ENCODE measurements around the gene SMG6.

The SMG6 gene

DNA sequence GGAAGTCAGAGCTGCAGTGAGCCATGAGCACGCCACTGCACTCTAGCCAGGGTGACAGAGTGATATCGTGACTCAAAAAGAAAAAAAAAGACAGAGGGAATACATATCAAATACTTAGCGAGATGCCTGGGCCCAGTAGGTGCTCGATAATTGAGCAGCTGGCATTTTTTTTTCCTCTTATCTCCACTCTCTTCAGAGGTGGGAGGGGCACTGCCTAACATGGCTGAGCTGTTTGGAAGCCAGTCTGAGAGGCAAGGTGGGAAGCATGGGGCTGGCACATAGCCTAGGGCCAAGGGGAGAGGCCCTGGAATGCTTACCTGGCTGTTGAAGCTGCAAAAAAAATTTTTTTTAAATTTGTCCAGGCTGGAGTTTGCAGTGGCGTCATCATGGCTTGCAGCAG lies 210.2 kb downstream of the SMG6 start:
- no peak for DNase-seq

DNA sequence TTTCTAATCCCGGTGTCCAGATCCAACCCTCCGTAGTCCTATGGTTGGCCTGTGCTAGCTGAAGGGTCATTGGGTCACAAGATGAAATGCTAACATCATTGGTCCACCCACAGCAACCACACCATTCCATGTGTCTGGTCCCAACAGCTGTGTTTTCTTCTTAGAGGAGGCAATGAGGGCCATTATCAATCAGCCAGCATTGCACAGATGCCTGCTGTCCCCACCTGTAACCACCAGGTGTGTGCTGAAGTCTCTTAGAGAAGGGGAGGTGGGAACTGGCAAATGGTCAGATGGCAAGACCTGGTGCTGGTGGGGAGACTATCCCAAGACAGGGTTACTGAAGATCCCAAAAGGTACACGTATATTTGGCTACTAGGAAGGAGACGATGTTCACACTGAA lies 211.3 kb downstream of the SMG6 start:
- no peak for DNase-seq

DNA sequence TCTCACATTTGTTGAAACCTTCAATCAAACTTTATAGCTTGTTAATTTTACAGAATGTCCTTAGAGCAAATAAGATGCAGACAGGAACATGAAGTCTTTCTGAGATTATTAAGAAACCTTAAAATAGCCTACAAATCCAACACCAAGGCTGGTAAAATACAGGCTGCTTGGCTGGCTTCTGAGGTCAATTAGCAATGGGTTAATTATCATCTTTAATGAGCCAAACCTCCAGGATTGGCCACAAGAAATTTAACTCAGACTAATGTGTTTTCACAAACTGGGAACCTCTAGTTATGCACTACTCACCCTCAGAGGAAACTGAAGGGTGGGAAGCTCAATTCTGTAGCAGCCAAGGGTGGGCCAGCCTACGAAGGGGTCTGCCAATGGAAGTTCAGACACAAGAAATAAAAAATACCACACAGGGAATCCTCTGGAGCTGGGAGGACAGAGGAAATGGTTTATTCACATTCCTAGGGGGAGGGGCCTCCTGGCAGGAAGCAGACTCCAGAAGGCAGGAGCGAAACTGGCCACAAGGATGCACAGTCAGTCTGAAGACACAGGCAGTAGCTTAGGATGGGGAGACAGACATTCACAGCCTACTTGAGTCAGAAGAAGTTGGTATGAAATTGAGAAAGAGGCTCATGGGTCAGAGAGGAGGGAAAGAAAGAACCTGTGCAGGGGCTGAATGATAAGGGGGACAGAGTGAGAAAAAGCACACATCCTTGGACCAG lies 212.6 kb downstream of the SMG6 start:
- DNase-seq: peak; percentile 59

DNA sequence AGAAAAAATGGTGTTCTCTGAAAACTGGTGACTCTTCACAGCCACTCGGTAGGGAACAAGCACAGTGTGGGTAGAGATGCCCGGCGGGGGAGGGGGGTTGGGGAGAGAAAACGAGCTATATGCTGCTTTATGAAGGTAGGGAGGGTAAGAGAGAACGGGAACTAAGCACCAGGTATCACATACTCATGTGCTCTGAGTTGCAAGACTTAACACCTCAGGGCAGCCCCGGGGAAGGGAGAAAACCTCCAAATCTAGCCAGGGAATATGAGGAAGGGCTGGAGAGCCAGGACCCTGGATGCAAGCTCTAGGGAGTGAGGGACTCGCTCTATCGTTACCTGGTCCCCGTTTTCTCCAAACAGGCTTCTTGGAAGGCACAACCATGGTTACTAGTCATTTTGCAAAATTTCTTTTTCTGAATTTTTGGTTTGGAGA lies 213.4 kb downstream of the SMG6 start:
- DNase-seq: no peak

DNA sequence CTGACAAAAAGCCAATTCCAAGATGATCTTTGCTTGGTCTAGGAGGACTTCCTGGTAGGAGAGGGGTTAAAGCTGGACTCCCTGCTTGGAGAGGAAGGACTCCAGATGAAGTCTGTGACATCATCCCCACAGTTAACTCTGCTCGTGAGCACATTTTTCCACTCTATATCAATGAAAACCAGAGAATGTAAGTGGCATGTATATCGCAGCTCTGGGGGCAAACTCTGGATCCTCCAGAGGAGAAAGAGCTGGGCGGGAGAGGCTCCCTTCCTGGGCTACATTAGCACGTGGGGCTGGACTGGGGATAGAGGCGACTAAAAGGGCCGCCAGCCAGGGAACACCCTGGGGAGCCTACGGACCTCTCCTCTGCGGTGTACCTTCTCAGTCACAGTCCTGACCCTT lies 214.6 kb downstream of the SMG6 start:
- DNase-seq: no peak

- no peak for DNase-seq
Measured at GRCh38 chr17:2087597-2088211, 215.9 kb downstream of the SMG6 start.

DNA sequence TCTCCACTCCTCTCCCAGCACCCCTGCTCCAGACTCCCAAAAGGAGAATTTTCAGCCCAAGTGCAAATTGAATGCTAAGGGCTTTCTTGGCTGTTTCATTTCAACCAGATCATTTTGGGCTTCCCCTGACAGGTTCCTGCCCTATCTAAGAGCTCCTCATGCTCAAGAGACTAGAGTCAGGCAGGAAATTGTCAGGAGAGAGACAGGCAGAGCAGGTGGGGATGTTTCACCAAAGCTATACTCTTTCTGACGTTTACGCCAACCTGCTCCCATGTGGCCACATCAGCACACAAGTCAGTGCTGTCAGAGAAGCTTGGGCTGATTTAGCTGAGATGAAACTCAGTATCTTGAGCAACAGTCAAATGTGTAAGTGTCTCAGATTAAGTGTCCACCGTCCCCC lies 217.3 kb downstream of the SMG6 start:
- DNase-seq: no peak

DNA sequence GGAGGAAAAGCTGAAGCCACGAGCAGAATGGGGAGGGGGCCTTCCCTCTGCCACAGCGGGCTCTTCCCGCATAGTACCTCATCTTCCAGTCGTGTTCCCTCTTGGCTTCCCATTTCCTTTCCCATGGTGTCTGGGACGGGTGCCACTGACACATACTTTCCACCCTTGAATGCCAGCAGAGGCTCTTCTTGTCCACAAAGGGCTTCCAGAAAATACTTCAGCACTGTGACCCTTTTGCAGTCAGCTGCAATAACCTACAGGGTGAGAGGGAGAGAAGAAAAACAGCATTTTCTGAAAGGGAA lies 218.0 kb downstream of the SMG6 start:
- DNase-seq: no peak

- DNase-seq: no peak
Measured at GRCh38 chr17:2084766-2085647, 218.6 kb downstream of the SMG6 start.

DNA sequence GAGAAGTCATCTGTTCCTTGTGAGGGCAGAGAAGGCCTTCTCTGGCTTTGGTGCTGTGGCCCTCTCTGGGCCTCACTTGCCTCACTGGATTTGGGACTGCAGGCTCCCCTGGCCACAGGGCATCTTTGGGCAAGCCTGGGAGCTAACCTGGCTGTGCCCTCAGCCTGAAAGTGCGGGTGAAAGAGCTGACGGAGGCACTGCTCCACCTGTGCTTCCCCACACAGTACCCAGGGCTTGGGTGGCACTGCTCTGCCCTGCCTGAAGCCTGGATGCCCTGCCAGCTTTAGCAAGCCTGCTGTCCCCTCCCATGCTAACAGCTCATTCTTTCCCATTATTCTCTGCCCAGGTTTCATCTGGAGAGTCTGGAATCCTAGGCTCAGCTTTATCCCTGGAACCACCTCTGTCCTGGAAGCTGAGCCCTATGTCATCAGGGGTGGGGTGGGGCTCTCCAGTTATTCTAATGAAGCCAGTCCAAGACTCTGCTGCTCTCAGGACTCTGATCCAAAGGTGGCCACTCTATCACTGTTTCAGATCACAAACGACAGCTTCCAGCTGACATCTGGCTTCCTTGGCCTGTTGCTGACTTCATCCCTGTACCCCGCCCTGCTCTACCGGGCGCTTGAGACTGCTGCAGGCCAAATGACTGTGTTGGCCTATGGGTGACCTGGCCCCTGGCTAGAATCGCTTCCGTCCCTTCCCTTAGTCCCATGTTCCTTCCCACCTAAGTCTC lies 219.4 kb downstream of the SMG6 start:
- DNase-seq: no peak

GRCh38 chr17:2083613-2084035 lies 220.0 kb downstream of the SMG6 start:
- no peak for DNase-seq

DNA sequence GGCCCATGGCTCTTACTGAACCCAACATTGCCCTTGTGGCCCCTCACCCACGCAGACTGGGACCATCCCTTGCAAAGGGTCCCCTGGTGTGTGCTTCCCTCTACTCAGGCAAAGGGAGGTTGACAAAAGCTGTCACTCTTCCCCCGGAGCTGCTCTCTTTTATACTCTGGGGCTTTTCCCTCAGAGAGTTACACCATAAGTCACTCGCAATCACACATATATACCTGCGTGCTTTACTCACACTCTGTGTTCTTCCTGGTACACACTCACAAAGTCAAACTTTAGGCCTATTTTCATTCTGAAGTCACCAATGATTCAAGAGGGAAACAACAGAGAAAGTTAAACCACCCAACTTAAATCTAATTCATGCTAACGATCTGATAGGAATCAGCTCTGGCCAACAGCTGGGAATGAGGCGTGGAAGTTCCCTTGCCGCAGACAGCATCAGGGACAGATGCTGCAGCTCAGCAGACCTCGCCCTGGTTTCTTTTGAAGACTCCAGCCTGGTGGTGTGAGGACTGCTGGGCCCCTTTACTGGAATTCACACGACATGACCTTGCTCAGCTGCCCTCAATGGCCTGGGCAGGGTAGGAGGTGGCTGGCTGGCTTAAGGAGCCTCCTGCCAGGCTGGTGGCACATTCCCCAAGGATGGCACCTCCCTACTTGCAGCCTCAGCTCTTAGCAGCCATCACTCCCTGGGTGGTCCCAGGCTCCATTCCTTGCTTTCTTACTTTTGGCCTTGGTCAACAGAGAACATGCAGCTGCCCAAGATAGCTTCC lies 221.4 kb downstream of the SMG6 start:
- DNase-seq: no peak

GRCh38 chr17:2081564-2081963 lies 222.0 kb downstream of the SMG6 start:
- no peak for DNase-seq

DNA sequence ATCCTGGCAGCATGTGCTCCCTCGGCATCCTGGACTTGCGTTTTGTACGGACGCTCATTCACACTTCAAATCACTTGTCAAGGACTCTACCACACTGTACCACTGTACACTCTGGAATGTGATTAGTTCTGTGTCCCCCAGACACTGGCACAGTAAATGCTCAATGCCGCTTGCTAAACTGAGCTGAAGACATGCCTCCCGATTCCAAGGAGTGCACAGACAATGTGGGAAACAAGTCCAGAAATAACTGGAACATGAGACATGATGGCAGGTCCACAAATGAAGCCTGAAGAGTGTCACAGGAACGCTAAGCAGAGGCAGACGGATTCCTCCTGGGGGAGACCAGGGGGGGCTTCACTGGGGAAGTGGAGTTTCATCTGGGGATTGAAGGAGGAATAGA lies 226.5 kb downstream of the SMG6 start:
- no peak for DNase-seq

DNA sequence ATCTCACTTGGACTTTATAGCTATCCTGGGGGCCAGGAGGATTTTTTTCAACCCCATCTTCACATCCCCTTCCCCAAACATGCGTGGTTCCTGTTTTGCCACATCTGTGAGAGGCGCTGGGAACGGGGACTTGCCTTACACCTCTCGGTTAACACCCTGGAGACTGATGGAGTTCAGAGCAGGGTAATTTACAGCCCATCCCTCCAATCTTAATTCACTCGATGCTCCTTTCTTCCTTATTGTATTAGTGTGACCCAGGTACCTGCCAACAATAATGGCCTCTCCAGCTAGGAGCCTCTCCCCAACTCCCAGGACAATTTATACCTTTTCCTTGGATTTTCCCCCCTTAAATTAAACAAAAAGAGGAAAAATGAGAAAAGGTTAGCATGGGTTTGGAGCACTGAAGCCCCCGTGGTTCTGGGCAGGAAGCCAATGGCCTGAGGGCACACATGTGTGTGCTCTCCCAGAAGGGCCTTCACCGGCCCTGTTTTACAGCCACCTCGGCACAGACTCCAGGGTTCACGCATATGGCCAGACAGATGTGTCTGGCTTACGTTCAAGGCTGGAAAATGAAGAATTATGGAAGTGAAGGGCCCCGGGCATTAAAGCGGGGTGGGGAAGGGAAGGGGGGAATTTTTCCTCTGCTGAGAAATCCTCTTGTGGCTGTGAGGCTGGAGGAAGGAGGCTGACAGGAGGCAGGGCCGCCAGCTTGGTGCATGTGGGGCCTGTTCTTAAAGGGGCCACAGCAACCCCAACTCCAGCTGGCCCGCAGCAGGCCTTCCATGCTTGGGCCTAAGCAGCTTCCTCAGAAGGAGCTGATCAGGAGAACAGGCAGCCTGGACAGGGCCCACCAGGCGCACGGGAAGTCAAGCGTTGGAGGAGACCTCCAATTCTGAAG lies 227.2 kb downstream of the SMG6 start:
- no peak for DNase-seq

DNA sequence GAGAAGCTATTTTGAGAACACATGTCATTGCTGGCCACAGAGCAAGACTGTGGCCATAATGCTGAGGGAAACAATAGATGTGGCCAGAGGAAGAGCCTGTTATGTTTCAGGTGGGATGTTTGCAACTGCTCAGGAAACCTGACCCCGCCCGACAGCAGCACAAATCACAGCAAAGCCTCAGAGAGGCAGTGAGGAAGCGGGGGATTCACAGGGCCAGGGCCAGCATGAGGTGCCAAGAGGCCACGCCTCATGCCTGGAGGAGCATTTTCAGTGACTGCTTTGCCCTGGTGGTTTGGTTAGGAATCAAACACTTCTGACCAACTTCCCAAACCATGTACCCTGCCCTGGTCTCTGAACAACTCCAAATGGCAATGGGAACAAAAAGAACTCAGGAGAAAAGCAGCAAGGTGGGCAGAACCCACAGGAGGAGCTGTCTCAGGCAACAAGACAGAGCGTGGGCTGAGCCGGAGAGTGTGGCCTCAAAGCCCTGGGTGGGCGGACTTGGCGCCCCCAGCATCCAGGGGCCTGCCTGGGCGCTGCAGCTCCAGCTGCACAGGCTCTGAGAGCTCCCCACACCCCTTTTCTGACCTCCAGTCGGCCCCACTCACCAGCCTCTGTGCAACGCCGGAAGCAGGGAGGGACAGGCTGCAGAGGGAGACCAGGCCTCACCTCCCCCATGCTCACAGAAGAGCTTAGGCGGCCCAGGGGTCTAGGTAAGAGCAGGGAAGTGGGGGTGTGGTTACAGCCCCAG lies 228.1 kb downstream of the SMG6 start:
- no peak for DNase-seq

GRCh38 chr17:2074919-2075318 lies 228.7 kb downstream of the SMG6 start:
- DNase-seq: no peak

- no peak for DNase-seq
Measured at GRCh38 chr17:2071455-2072281, 231.9 kb downstream of the SMG6 start.

GRCh38 chr17:2071024-2071385 lies 232.6 kb downstream of the SMG6 start:
- DNase-seq: no peak
